Kidney epithelial cell (primary cell): ENCODE data around the gene FBXW11. TPM values are rescaled to one million over a fixed set of nuclear protein-coding genes. Genes with fewer than 3 reads are reported as not detected.

ENCODE experiments used
- DNase-seq: peaks from one replicate; pipeline ENCODE4 v3.0.0-alpha.2; 2010; ENCODE audit warnings: low read depth
- H3K27me3 ChIP-seq: 2 replicates; pipeline ENCODE4 v1.6.0; 2011; ENCODE audit warnings: low read length; ENCODE audit not compliant: control insufficient read depth, insufficient read depth
- H3K36me3 ChIP-seq: 2 replicates; pipeline ENCODE4 v1.5.1; 2011; ENCODE audit warnings: low read length; ENCODE audit not compliant: control insufficient read depth, insufficient read depth
- H3K4me3 ChIP-seq: 2 replicates; pipeline ENCODE4 v1.5.1; 2011; ENCODE audit warnings: low read depth, mild to moderate bottlenecking, control low read depth, low read length
- CTCF ChIP-seq: IDR thresholded peaks from 2 replicates; pipeline ENCODE4 v1.5.1; 2011; ENCODE audit warnings: mild to moderate bottlenecking, moderate library complexity, low read length, control low read depth, inconsistent platforms; ENCODE audit not compliant: insufficient read depth, poor library complexity, severe bottlenecking
- total RNA-seq: library from RNA; depleted of rRNA; stranded (reverse); fragments of >200 nt; gene quantifications from 2 replicates; pipeline ENCODE4 v1.2.3, GENCODE V29; 2015

The FBXW11 gene
- total RNA-seq, 1 donor from 2014 or later: 75.1 TPM

- H3K4me3 ChIP-seq: no peak overlapping the region
- no peaks in the 10 kb centered on the region for H3K36me3 ChIP-seq
- no peaks in the 10 kb centered on the region for H3K27me3 ChIP-seq
- DNase-seq: no peak
- TF ChIP-seq CTCF: no peak
Observed at GRCh38 chr5:171865471-171865870, 141.0 kb downstream of the FBXW11 start.

GRCh38 chr5:171863935-171864334 is 142.5 kb downstream of the FBXW11 start:
- DNase-seq: peak; percentile 48
- H3K27me3 ChIP-seq: no peaks in the 10 kb centered on the region
- H3K4me3 ChIP-seq: no peak overlapping the region
- no peak for TF ChIP-seq CTCF
- no peaks in the 10 kb centered on the region for H3K36me3 ChIP-seq

GRCh38 chr5:171862624-171863023 is 143.8 kb downstream of the FBXW11 start:
- DNase-seq: no peak
- Histone ChIP-seq H3K4me3 (no peak overlapping the region), H3K36me3 (no peaks in the 10 kb centered on the region), H3K27me3 (no peaks in the 10 kb centered on the region)
- TF ChIP-seq CTCF: no peak

- Histone ChIP-seq H3K36me3 (no peaks in the 10 kb centered on the region), H3K27me3 (no peaks in the 10 kb centered on the region), H3K4me3 (no peak overlapping the region)
- DNase-seq: no peak
- TF ChIP-seq CTCF: no peak
Observed at GRCh38 chr5:171861381-171861780, 145.1 kb downstream of the FBXW11 start.

GRCh38 chr5:171858303-171858702 is 148.1 kb downstream of the FBXW11 start:
- peak; percentile 37 for TF ChIP-seq CTCF
- H3K27me3 ChIP-seq: no peaks in the 10 kb centered on the region
- DNase-seq: no peak
- no peaks in the 10 kb centered on the region for H3K36me3 ChIP-seq
- H3K4me3 ChIP-seq: no peak overlapping the region

GRCh38 chr5:171857489-171857876 is 149.0 kb downstream of the FBXW11 start:
- no peaks in the 10 kb centered on the region for H3K27me3 ChIP-seq
- no peak overlapping the region for H3K4me3 ChIP-seq
- DNase-seq: no peak
- TF ChIP-seq CTCF: no peak
- no peaks in the 10 kb centered on the region for H3K36me3 ChIP-seq
